IMR-90 (cell line): ENCODE data around the gene PANK4. TPM values are rescaled to one million over a fixed set of nuclear protein-coding genes. Genes with fewer than 3 reads are reported as not detected.
"Not testable (repeated sequence)": the region's sequence is repeated elsewhere in the genome, so short reads cannot be mapped to it uniquely, and the experiment has no call there.

Source experiments
- ATAC-seq: fragments of 200-7000 bp; cut with Tn5 transposase; 2 replicates; pipeline ENCODE4 v1.9.1; 2020; ENCODE audit warnings: low read depth, mild to moderate bottlenecking, moderate library complexity
- BruUV-seq: library from RNA; stranded (reverse); fragments of 400-500 nt; replicated peaks from 2 replicates; lab custom pipeline; 2021; lab: Mats Ljungman, UMichigan
- CTCF ChIA-PET: fragments of 300-600 bp; formaldehyde crosslinking; extraction: SDS; loops from one replicate; lab custom pipeline; 2021; ENCODE audit warnings: antibody characterized with exemption; lab: Yijun Ruan, JAX
- POLR2A ChIA-PET: fragments of 300-600 bp; sonication (Branson Sonifier 250); formaldehyde crosslinking; loops from one replicate; lab custom pipeline; 2022; ENCODE audit warnings: antibody characterized with exemption; ENCODE audit not compliant: unreplicated experiment; lab: Charles Lee
- DNase-seq: peaks from one replicate; pipeline ENCODE4 v3.0.0; 2013
- H2AFZ ChIP-seq: replicated peaks from 2 replicates; pipeline ENCODE3; 2013; ENCODE audit warnings: low read length, mild to moderate bottlenecking; ENCODE audit not compliant: poor library complexity
- H2AK5ac ChIP-seq: 2 replicates; pipeline ENCODE4 v1.6.1; 2013; ENCODE audit warnings: low read depth, low read length, inconsistent platforms
- H2AK9ac ChIP-seq: replicated peaks from 2 replicates; pipeline ENCODE3; 2013; ENCODE audit warnings: mild to moderate bottlenecking, low read depth, low read length, moderate library complexity; ENCODE audit not compliant: poor library complexity
- H2BK120ac ChIP-seq: 2 replicates; pipeline ENCODE4 v1.6.1; 2013; ENCODE audit warnings: low read depth, low read length, inconsistent platforms
- H2BK15ac ChIP-seq: 3 replicates; pipeline ENCODE4 v1.6.1; 2013; ENCODE audit warnings: low read depth, low read length, inconsistent platforms
- H2BK20ac ChIP-seq: 2 replicates; pipeline ENCODE4 v1.6.1; 2013; ENCODE audit warnings: low read depth, mild to moderate bottlenecking, inconsistent platforms, low read length, moderate library complexity
- H2BK5ac ChIP-seq: 2 replicates; pipeline ENCODE4 v1.6.1; 2013; ENCODE audit warnings: mild to moderate bottlenecking, low read depth, low read length, inconsistent platforms; ENCODE audit not compliant: poor library complexity, severe bottlenecking
- H3K14ac ChIP-seq: replicated peaks from 2 replicates; pipeline ENCODE4 v1.6.1; 2013; ENCODE audit warnings: low read depth, low read length, inconsistent platforms
- H3K18ac ChIP-seq: 2 replicates; pipeline ENCODE4 v1.6.1; 2013; ENCODE audit warnings: low read depth, low read length, control low read depth
- H3K23ac ChIP-seq: 2 replicates; pipeline ENCODE4 v1.6.1; 2013; ENCODE audit warnings: low read depth, low read length, inconsistent platforms
- H3K27ac ChIP-seq: 2 replicates; pipeline ENCODE4 v1.5.1; 2013; ENCODE audit warnings: mild to moderate bottlenecking, control low read depth, low read length; ENCODE audit not compliant: insufficient read depth
- H3K27me3 ChIP-seq: 2 replicates; pipeline ENCODE4 v1.6.1; 2013; ENCODE audit warnings: low read length; ENCODE audit not compliant: control insufficient read depth, insufficient read depth
- H3K36me3 ChIP-seq: 2 replicates; pipeline ENCODE4 v1.6.1; 2013; ENCODE audit warnings: low read length, mixed read lengths; ENCODE audit not compliant: control insufficient read depth, insufficient read depth
- H3K4ac ChIP-seq: 2 replicates; pipeline ENCODE4 v1.6.1; 2013; ENCODE audit warnings: low read depth, low read length, inconsistent platforms
- H3K4me1 ChIP-seq: 2 replicates; pipeline ENCODE4 v1.6.1; 2013; ENCODE audit warnings: low read length, mixed read lengths; ENCODE audit not compliant: control insufficient read depth, insufficient read depth
- H3K4me2 ChIP-seq: 2 replicates; pipeline ENCODE4 v1.6.1; 2013; ENCODE audit warnings: low read depth, mild to moderate bottlenecking, control low read depth, low read length, moderate library complexity
- H3K4me3 ChIP-seq: 2 replicates; pipeline ENCODE4 v1.5.1; 2013; ENCODE audit warnings: low read depth, mild to moderate bottlenecking, control low read depth, low read length, moderate library complexity; ENCODE audit not compliant: insufficient read depth
- H3K56ac ChIP-seq: 2 replicates; pipeline ENCODE4 v1.6.1; 2013; ENCODE audit warnings: low read length, inconsistent platforms; ENCODE audit not compliant: insufficient read depth; ENCODE audit errors: extremely low read depth
- H3K79me1 ChIP-seq, 2 experiments: 2 replicates each; pipeline ENCODE4 v1.6.1; 2013; ENCODE audit warnings: low read length in 2 of 2, inconsistent platforms in 1 of 2, low read depth in 1 of 2
- H3K9ac ChIP-seq: 2 replicates; pipeline ENCODE4 v1.6.1; 2013; ENCODE audit warnings: low read depth, low read length, control low read depth
- H3K9me1 ChIP-seq: 2 replicates; pipeline ENCODE4 v1.6.1; 2013; ENCODE audit warnings: low read length, inconsistent platforms; ENCODE audit not compliant: insufficient read depth
- H3K9me3 ChIP-seq: 2 replicates; pipeline ENCODE4 v1.6.1; 2013; ENCODE audit warnings: low read length; ENCODE audit not compliant: control insufficient read depth, insufficient read depth
- H4K20me1 ChIP-seq: 2 replicates; pipeline ENCODE4 v1.6.1; 2013; ENCODE audit warnings: low read length, inconsistent platforms; ENCODE audit not compliant: insufficient read depth
- H4K5ac ChIP-seq: 2 replicates; pipeline ENCODE4 v1.6.1; 2013; ENCODE audit warnings: mild to moderate bottlenecking, low read depth, low read length, control low read depth
- H4K8ac ChIP-seq, 2 experiments: 2 replicates each; pipeline ENCODE4 v1.6.1; 2013; ENCODE audit warnings: low read depth in 2 of 2, low read length in 2 of 2, control low read depth in 1 of 2, inconsistent platforms in 1 of 2
- H4K91ac ChIP-seq: 2 replicates; pipeline ENCODE4 v1.6.1; 2013; ENCODE audit warnings: low read depth, low read length, inconsistent platforms; ENCODE audit not compliant: insufficient read depth
- WGBS, 2 experiments: methylation state at CpG; one replicate each; pipeline versions ENCODE4 v1.1.5 to v1.1.7; 2013; ENCODE audit warnings: missing lambda C conversion rate in 2 of 2; ENCODE audit not compliant: insufficient read length in 1 of 2; ENCODE audit errors: extremely low coverage in 2 of 2; 5-methylcytosine and 5-hydroxymethylcytosine counted together
- dilution Hi-C: fragments of 300-500 bp; cut with HindIII; formaldehyde crosslinking; loops from one replicate; pipeline ENCODE4 v1.14.3; 2018; ENCODE audit warnings: low sequenced_read_pairs; ENCODE audit not compliant: unreplicated experiment
- in situ Hi-C: fragments of 300-500 bp; cut with MboI; formaldehyde crosslinking; loops from 3 replicates; pipeline ENCODE4 v1.14.3; 2019; ENCODE audit warnings: low sequenced_read_pairs, inconsistent platforms, mixed read lengths
- intact Hi-C: fragments of 100-400 bp; cut with micrococcal nuclease; formaldehyde crosslinking; loops from 2 replicates; pipeline ENCODE4 v1.10.0; 2022
- polyA plus RNA-seq, 3 experiments: library from polyadenylated mRNA; depleted of rRNA; stranded (reverse); fragments of >200 nt; gene quantifications; 2 replicates each; pipeline ENCODE4 v1.2.3, GENCODE V29; 2012; ENCODE audit warnings: low replicate concordance in 1 of 3
- total RNA-seq: library from RNA; depleted of rRNA; stranded (reverse); fragments of >200 nt; gene quantifications from 2 replicates; pipeline ENCODE4 v1.2.3, GENCODE V29; 2012

PANK4 gene
- total and polyA plus RNA-seq, 2 of the 4 experiments (the other 2 are of a cell fraction) = 14.0 to 18.5 TPM

DNA sequence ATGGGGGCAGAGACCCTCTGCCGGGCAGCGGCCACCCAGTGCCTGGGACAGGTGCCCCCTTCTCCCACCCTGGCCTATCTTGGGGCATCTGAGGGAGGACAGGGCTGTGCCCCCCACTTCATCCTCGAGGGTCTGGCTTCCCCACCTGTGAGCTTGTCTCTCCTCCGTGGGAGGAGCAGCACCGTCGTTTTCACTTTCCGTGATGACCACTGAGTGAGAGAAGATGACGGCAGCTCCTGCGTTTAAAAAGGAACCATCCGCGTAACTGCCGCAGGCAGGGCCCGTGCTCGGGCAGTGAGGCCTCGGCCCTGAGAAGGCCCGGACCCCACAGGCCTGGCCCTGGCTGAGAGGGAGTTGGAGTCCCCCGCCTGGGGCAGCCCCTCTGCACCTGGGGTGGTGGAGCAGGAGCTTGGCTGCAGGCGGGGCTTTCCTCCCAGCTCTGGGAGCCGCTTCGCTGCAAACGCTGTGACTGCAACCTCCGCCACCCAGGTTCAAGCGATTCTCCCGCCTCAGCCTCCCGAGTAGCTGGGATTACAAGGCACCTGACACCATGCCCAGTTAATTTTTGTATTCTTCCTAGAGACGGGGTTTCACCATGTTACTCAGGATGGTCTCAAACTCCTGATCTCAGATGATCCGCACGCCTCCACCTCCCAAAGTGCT lies 23.1 kb upstream of the PANK4 start:
- H2BK5ac ChIP-seq, dilution Hi-C loops: not testable (repeated sequence)
- in situ Hi-C loops = loop anchor here (25.0 kb wide), 1 partner anchor 362 kb away; the partner anchor contains the start of gene FAAP20

More for the DNA sequence above, 23.1 kb upstream of the PANK4 start:
- H2BK20ac ChIP-seq, H3K4me3 ChIP-seq, H2AFZ ChIP-seq, ATAC-seq, H3K9me3 ChIP-seq, H3K4me2 ChIP-seq, H3K14ac ChIP-seq, H4K20me1 ChIP-seq, H2BK15ac ChIP-seq, H3K27ac ChIP-seq, H3K9ac ChIP-seq, H2AK9ac ChIP-seq, H2AK5ac ChIP-seq, H3K27me3 ChIP-seq, H3K4ac ChIP-seq, H3K36me3 ChIP-seq, H2BK120ac ChIP-seq, POLR2A ChIA-PET, H3K18ac ChIP-seq, H4K5ac ChIP-seq, DNase-seq, BruUV-seq, H3K56ac ChIP-seq, CTCF ChIA-PET, H3K23ac ChIP-seq, H4K91ac ChIP-seq, H3K9me1 ChIP-seq: not testable (repeated sequence)
- WGBS, 2 experiments = 94% methylated on average over 11 of the region's 28 CpGs; no CpG with 5 or more reads in 1 of the 2 experiments
- peaks cover 10% of the 10 kb centered on the region for H3K4me1 ChIP-seq
- peaks cover 0 to 10% of the 10 kb centered on the region in 2 experiments; a peak in 1 of 4 replicates for H3K79me1 ChIP-seq
- peak overlapping the region in 1 of 2 experiments; percentile 88; a peak in 2 of 4 replicates for H4K8ac ChIP-seq
- intact Hi-C loops = loop anchor here (5.0 kb wide), 1 partner anchor 117 kb away; no protein-coding TSS in a partner anchor
